CMK (cell line): Measurements from ENCODE around the gene PPP1R14B.

ENCODE experiments used
- DNase-seq: peaks from one replicate; pipeline ENCODE4 v3.0.0-alpha.2; 2010; ENCODE audit warnings: low read depth

The PPP1R14B gene

GRCh38 chr11:64246871-64247728, at the start of gene PPP1R14B:
TSS of gene PPP1R14B (minus strand) at chr11:64246943. CDS start at chr11:64246673, 270 bp downstream.
- no peak for DNase-seq

- no peak for DNase-seq
Measured at GRCh38 chr11:64296236-64296635, 49.5 kb upstream of the PPP1R14B start.

- DNase-seq = no peak
Measured at GRCh38 chr11:64295760-64296159, 49.0 kb upstream of the PPP1R14B start.

GRCh38 chr11:64294774-64295173, 48.0 kb upstream of the PPP1R14B start:
- no peak for DNase-seq

- no peak for DNase-seq
Measured at GRCh38 chr11:64292460-64293254, 45.9 kb upstream of the PPP1R14B start.

GRCh38 chr11:64291752-64292459, 45.2 kb upstream of the PPP1R14B start:
- no peak for DNase-seq

GRCh38 chr11:64291262-64291751, 44.6 kb upstream of the PPP1R14B start, which contains the start of gene KCNK4:
TSS of gene KCNK4 (plus strand) at chr11:64291302. CDS start at chr11:64293019, 1,717 bp downstream.
- DNase-seq = no peak

- no peak for DNase-seq
Measured at GRCh38 chr11:64290352-64291261, 43.9 kb upstream of the PPP1R14B start.

- no peak for DNase-seq
Measured at GRCh38 chr11:64289002-64289564, 42.3 kb upstream of the PPP1R14B start.

- DNase-seq = no peak
Measured at GRCh38 chr11:64288353-64288750, 41.6 kb upstream of the PPP1R14B start.

GRCh38 chr11:64287676-64288352, 41.1 kb upstream of the PPP1R14B start:
- no peak for DNase-seq

GRCh38 chr11:64286801-64287159, 40.0 kb upstream of the PPP1R14B start:
- DNase-seq = no peak

- DNase-seq = no peak
Measured at GRCh38 chr11:64285885-64286800, 39.4 kb upstream of the PPP1R14B start.

- no peak for DNase-seq
Measured at GRCh38 chr11:64284962-64285884, 38.5 kb upstream of the PPP1R14B start, which contains the start of gene GPR137. TSS of gene GPR137 (plus strand) at chr11:64285848. CDS start at chr11:64286525, 677 bp downstream.

- DNase-seq = peak; percentile 77
Measured at GRCh38 chr11:64284048-64284961, 37.6 kb upstream of the PPP1R14B start, which contains the start of gene BAD. TSS of gene BAD (minus strand) at chr11:64284665. CDS start at chr11:64284368, 297 bp downstream.

- DNase-seq = no peak
Measured at GRCh38 chr11:64283092-64283491, 36.3 kb upstream of the PPP1R14B start.
